Fibroblast of gingiva (primary cell): ENCODE data around the gene FLOT1.
"Not testable (repeated sequence)": the region's sequence is repeated elsewhere in the genome, so short reads cannot be mapped to it uniquely, and the experiment has no call there.

Experiments used
- DNase-seq: peaks from one replicate; pipeline ENCODE4 v3.0.0-alpha.2; 2011; ENCODE audit warnings: low read depth

The FLOT1 gene

DNA sequence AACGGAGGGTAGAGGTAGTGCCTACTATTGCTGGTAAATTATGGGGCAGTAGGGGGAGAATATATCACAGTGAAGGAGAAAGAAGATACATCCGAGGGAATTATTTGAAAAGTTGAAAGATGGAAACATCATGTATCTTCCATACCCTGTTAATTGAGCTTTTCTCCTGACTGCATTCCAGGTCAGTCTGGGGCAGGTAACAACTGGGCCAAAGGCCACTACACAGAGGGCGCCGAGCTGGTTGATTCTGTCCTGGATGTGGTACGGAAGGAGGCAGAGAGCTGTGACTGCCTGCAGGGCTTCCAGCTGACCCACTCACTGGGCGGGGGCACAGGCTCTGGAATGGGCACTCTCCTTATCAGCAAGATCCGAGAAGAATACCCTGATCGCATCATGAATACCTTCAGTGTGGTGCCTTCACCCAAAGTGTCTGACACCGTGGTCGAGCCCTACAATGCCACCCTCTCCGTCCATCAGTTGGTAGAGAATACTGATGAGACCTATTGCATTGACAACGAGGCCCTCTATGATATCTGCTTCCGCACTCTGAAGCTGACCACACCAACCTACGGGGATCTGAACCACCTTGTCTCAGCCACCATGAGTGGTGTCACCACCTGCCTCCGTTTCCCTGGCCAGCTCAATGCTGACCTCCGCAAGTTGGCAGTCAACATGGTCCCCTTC, 19.2 kb downstream of the FLOT1 start:
- not testable (repeated sequence) for DNase-seq

DNA sequence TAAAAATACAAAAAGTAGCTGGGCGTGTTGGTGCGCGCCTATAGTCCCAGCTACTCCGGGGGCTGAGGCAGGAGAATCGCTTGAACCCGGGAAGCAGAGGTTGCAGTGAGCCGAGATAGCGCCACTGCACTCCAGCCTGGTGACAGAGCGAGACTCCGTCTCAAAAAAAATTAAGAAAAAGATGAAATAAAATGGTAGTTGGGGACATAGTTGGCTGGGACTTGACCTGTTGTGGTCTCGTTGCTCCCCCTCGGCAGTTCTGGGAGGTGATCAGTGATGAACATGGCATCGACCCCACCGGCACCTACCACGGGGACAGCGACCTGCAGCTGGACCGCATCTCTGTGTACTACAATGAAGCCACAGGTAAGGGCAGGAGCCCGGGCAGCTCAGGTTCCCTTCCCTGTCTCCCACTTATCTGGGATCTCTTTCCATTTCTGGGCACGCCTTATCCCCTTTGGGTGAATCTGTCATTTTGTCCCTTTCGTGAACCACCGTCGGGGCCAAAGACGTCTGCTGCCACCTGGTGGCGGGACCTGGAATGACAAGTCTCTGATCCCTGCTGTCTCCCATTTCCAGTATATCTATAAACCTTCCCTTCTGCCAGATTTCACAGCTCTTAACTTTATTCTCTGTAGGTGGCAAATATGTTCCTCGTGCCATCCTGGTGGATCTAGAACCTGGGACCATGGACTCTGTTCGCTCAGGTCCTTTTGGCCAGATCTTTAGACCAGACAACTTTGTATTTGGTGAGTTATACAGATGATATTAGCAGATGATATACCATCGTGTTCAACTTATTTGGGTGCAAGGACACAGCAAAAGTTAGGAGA, 20.0 kb downstream of the FLOT1 start:
- peak; percentile 68 for DNase-seq

DNA sequence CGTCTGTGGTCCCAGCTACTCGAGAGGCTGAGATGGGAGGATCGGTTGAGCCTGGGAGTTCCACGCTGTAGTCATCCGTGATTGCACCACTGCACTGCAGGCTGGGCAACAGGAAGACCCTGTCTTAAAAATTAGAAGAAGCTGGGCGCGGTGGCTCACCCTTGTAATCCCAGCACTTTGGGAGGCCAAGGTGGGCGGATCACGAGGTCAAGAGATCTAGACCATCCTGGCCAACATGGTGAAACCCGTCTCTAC, 20.5 kb downstream of the FLOT1 start:
- peak; percentile 51 for DNase-seq

DNA sequence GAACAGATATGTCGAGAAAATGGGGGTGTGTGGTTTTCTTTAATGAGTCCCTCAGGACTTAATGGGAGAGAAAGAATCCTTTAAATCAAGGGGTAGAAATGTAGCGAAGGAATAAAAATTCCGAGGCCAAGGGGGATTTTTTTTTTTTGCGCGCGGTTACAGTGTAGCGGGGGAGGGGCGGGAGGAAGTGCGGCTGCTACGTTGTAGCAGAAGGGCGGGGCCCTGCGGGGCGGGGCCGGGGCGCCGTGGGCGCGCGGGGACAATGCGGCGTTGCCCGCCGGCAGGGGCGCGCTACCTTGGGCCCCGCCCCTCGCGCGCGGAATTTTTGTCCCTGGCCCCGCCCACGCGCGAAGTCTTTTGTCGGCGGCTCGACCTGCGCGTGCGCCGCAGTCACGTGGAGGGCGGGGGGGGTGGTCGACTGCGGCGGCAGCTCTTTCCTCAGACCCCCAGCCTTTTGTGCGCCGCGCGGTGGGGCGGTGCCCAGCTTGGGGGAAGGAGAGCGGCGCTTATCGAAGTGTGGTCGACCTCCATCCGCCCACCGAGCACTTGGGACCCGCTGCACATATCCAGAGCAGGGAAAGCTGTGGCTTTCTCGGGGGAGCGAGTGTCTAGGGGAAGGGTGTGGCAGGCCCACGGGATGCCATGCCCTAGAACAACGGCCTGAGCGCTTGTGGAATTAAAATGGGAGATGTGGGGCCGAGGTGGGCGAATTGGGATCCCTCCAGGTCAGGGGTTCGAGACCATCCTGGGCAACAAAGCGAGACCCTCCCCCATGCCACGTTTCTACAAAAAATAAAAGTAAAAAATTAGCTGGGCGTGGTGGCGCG, 21.1 kb downstream of the FLOT1 start:
- peak; percentile 89 for DNase-seq

DNA sequence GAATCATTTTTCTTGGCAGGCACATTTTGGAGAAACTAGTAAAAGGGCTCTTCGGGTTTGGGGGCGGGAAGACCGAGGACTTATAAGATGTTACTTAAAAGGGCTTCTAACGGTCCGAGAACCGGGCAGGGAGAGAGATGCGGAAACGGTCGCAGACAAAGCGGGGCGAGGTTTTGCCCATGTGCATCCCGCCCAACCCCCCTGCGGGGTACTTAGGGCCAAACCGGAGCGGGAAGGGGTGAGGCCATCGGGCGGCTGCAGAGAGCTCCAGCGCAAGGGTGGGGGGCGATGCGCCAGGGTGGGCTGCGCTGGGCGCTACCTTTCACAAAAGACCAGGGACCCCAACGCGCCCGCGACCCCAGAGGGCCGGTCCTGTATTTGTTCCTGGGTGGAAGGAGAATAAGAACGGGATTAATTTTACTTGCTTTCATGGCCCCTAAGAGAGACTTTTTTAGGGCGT, 21.7 kb downstream of the FLOT1 start:
- DNase-seq = peak; percentile 30

DNA sequence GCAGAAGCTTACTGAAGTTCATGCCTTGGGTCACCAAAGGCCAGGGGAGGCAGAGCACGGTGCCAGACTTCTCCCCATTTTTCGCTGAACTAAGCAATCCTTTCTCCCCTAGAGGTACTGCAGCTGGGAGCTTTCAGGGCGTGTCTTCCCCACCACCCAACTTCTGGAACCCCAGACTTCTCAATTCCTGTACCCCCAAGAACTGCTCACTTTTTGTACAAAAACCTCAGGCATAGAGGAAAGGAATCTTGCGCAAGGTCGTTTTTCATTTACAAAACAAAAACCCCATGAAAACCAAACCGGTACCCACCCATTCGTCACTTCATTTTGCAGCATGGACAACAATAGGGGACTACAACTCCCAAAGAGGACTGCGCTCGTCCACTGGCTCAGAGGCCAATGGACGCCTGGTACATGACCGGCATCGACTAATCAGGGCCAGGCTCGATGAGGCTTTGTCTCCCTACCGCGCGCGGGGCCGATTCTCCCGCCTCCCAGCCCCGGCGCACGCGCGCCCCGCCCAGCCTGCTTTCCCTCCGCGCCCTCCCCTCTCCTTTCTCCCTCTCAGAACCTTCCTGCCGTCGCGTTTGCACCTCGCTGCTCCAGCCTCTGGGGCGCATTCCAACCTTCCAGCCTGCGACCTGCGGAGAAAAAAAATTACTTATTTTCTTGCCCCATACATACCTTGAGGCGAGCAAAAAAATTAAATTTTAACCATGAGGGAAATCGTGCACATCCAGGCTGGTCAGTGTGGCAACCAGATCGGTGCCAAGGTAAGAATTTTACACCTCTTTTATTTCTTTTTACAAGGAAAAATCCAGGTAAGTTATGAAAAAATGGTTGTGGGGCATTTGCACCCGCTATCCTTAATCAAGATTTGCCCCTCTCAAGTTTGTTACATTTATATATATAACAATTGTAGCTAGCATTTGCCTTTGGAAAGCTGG, 22.4 kb downstream of the FLOT1 start, which contains the start of gene TUBB:
Gene TUBB (plus strand): TSS at position 562 of the 947 bp plus-strand sequence. CDS start 155 bp downstream, at position 717.
- DNase-seq = peak; percentile 97

DNA sequence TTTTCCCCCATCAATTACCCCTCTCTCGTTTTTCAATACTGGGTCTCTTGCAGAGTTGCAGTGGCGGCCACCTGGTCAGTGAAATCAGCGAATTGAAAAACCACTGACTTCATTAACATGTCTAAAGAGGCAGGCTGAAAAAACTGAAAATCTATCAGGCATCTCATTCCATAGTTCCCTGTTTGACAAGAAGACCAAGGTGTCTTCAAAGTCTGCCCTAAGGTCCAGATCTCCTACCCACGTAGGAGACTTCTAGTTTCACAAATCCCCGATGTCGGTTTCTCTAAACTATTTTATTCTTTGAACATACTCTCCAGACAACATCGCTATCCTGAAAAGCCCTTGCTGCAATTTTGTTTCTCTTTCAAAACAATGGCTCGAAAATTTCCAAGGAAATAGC, 23.1 kb downstream of the FLOT1 start:
- DNase-seq = no peak

DNA sequence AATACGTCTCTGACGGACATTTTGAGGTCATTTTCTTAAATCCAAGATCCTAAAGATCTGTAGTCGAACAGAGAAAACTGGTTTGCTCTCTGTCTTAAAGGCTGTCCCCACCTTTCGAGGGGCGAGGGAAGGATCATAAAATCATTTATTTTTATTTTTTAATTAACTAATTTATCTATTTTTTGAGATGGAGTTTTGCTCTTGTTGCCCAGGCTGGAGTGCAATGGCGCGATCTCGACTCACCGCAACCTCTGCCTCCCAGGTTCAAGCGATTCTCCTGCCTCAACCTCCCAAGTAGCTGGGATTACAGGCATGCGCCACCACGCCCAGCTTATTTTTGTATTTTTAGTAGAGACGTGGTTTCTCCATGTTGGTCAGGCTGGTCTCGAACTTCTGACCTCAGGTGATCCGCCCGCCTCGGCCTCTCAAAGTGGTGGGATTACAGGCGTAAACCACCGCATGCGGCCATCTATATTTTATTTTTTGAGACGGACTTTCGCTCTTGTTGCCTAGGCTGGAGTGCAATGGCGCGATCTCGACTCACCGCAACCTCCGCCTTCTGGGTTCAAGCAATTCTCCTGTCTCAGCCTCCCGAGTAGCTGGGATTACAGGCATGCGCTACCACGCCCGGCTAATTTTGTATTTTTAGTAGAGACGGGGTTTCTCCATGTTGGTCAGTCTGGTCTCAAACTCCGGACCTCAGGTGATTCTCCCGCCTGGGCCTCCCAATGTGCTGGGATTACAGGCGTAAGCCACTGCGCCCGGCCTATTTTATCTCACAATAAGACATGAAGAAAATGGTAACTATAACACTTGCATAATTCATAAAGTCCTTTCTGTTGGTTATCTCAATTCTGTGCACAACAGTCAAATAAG, 24.4 kb downstream of the FLOT1 start:
- not testable (repeated sequence) for DNase-seq

DNA sequence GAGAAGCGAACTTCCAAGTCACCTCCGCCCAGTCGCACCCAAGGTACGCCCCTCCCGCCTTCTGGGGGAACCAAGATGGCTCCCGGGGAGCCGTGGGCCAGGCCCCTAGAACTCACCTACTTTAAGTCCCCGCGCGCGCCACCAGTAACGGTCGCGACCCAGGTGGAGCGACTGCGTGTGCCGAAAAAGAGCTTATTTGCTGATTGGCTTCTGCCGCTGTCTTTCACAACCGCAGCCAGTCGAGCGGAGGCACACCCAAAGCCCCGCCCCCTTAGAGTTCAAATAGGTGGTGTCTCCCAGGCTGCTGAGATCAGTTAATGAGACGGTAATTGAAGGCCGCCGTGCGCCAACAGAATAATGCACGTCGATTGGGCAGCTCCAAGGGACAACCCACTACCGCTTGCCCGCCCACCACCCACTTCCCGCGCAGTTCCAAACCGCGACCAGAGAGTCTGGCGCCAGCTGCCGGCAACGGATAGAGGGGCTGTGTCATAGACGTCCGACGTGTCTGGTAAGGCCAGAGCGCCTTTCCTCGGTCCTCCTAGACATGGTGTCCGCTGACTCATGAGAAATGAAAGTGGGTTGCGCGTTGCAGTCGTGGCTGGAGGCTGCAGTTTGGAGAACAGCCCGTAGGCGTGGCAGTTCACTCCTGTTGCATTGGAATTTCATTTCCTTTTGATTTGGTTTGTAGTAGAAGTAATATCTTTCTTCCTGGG, 25.2 kb downstream of the FLOT1 start, which contains the start of gene MDC1:
Gene MDC1 (minus strand): TSS at position 153 of the 716 bp plus-strand sequence. CDS start 2,106 bp downstream, outside the sequence.
- peak; percentile 100 for DNase-seq

DNA sequence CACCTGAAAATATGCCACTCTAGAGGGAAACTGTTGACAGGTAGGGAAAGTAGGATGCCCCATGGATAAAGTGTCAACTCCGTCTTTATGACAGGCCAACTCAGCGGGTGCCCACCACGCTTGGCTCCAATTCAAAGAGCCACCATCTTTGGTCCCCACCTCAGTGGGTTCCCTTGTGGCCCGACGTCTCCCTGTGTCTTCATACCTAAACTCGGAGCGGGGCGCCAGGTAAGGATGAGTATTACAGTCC, 25.7 kb downstream of the FLOT1 start:
- DNase-seq = no peak

DNA sequence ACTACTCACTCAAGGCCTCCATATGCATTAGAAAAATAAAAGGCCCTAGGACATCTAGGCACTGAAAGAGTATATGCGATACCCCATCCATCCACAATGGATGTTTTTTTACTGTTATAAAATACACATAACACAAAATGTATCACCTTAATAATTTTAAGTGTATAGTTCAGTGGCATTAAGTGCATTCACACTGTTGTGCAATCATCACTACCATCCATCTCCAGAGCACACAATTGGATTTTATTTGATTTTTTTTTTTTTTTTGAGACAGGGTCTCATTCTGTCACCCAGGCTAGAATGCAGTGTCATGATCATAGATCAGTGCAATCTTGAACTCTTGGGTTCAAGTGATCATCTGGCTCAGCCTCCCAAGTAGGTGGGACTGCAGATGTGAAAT, 28.2 kb downstream of the FLOT1 start:
- DNase-seq = no peak

DNA sequence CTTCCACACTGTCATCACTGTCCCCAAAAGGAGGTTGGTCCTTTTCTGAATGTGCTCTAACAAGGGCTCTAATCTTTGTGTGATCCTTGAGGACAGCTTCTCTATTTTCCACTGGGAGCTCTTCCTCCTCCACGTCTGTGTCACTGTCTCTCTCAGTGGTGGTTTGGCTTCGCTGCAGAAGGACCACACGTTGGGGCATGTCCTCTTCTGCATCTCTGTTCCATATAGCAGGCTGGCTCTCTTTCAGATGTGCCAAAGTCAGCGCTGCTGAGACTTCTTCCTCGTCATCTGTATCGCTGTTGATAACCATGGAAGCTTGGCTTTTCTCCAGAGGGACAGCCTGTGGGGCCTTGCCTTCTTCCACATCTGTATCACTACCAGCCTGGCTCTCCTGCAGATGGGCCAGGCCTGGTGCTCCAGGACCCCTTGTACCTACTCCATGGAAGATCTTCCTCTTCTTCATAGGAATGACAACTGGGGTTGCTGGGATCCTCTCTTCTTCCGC, 30.0 kb downstream of the FLOT1 start:
- DNase-seq = no peak

DNA sequence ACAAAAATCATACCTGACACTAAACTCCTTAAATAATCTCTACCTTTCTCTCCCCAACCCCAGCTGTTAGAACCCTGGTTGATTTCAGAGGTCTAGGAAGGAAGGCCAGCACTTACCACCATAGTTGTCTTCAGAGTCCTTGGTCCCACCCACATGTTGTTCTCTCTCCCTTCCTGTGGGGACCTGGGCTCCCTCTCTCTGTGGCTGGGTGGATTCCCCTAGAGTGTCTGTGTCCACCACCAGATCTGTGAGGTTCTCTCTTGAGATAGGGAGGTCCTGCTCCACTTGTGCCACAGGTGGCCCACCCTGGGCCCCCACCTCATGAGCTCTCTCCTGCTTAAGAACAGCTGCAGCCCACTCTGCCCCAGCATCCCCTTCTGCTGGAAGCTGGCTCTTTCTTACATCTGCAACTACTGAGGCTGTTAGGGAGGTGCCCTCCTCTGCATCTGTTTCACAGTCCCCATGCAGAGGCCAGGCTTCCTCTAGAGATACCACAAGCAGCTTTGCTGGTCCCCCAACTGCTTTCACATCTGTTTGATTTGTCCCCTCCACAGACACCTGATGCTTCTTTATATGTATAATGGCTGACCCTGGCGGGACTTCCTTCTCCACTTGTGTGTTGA, 30.6 kb downstream of the FLOT1 start:
- DNase-seq = no peak

DNA sequence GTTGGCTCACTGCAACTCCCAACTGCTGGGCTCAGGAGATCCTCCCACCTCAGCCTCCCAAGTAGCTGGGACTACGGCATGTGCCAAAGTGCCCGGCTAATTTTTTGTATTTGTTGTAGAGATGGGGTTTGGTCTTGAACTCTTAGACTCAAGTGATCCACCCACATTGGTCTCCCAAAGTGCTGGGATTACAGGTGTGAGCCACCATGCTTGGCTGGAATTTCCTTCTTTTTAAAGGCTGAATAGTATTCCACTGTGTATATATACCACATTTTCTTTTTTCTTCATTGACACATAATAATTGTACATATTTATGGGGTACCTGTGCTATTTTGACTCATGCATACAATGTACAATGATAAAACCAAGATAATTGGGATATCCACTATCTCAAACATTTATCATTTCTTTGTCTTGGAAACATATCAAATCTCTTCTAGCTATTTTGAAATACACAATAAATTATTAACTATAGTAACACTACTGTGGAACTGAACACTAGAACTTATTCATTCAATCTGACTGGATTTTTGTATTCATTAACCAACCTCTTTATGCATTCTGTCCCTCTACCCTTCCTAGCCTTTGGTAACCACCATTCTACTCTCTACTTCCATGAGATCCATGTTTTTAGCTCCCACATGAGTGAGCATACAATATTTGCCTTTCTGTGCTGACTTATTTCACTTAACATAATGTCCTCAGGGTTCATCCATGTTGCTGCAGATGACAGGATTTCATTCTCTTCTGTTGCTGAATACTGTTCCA, 33.2 kb downstream of the FLOT1 start:
- DNase-seq = no peak

DNA sequence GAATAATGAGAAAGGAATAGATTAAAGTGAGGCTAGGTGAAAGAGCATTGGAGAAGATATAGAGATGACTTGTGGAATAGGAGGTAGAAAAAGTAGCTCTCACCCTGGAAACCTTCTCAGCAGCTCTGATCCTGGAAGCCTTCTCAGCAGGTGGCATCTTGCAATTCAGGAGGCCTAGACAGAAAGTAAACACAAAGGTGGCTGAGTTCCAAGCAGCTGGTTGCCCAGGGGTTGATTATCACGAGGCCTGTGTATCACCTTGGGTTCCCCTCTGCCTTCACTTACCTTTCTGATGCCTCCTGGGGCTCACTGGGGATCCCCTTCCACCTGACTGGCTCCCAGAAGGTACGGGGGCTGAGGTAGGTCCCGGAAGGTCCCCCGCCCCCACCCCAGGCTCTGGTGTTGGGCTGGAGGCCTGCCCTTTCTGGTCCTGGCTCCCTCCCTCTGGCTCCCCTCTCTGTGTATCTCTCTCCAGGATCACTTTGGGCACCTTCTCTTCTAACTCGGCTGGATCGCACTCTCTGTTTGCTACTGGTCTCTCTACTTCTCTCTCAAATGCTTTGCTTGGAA, 35.1 kb downstream of the FLOT1 start:
- no peak for DNase-seq

DNA sequence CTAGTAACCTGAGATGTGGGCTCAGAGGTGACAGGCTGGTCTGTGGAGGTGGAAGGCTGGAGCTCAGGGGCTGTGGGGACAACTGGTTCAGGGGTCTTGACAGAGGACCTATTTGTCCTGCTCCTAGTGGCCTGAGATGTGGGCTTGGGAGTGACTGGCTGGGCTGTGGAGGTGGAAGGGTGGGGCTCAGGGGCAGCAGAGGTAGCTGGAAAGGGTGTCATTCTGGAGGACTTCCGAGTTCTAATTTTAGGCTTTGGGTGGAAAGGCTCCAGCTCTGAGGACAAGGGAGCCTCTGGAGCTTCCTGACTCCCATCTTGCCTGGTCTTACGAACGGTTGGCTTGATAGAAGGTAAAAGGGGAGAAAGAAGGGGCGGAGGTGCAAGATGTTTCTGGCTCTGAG, 36.9 kb downstream of the FLOT1 start:
- DNase-seq = no peak

DNA sequence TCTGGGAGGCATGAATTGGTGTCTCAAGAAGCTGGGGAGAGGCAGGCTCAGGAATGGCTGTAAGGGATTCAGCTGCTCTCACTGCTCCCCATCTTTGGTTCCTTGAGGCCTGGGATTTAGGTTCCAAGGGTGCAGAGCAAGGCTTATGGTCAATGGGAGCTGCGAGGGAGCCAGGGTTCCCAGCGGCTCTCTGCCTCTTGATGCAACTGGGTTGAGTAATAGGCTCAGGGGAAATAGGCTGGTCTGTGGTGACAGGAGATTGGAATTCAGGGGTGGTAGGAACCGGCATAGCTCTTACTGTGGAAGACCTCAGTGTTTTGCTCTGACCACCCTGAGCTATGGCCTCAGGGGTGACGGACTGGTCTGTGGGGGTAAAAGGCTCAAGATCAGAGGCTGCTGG, 38.7 kb downstream of the FLOT1 start:
- no peak for DNase-seq

DNA sequence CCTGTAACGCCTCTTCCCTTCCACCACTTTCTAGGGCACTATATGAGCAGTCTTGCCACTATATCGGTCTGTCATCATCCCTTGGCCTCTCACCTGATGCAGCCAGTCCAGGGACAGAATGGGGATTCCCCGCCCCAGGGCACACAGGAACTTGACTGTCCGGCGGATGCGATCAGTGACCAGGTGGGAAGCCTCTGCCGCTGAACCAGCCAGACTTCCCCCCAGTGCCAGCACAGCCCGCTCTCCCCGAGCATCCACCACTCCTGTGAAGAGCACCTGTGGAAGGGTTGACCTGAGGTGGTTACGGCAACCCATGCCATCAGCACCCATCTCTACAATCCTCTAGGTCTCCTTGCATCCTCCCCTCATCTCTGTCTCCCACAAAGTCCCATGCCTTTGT, 39.5 kb downstream of the FLOT1 start:
- DNase-seq = no peak
